B cell (primary cell): Measurements from ENCODE around the gene GALNT11. TPM values are rescaled to one million over a fixed set of nuclear protein-coding genes. Genes with fewer than 3 reads are reported as not detected.
"Not testable (repeated sequence)": the region's sequence is repeated elsewhere in the genome, so short reads cannot be mapped to it uniquely, and the experiment has no call there.

Experiments
- ATAC-seq: fragments of 200-7000 bp; cut with Tn5 transposase; one replicate; pipeline ENCODE4 v1.10.0; 2021; ENCODE audit warnings: low read depth, mild to moderate bottlenecking, moderate number of reproducible peaks, moderate library complexity
- CTCF ChIA-PET: fragments of 350-600 bp; sonication (Branson Sonifier 250); formaldehyde crosslinking; loops from one replicate; lab custom pipeline; 2021; ENCODE audit warnings: antibody characterized with exemption, inconsistent platforms; lab: Charles Lee
- POLR2A ChIA-PET: fragments of 350-600 bp; sonication (Branson Sonifier 250); formaldehyde crosslinking; loops from one replicate; lab custom pipeline; 2021; ENCODE audit warnings: antibody characterized with exemption; lab: Charles Lee
- DNase-seq: peaks from one replicate; pipeline ENCODE4 v3.0.0; 2013
- H2AFZ ChIP-seq: 2 replicates; pipeline ENCODE4 v1.6.1; 2012; ENCODE audit warnings: mild to moderate bottlenecking, low read depth, low read length; ENCODE audit not compliant: insufficient read depth, poor library complexity, severe bottlenecking
- H3K27ac ChIP-seq, 2 donors: 1 replicate in 1 of 2; 2 replicates in 1 of 2; pipeline ENCODE4 v1.5.1; 2012 to 2013; ENCODE audit warnings: low read length in 2 of 2, mild to moderate bottlenecking in 2 of 2, moderate library complexity in 1 of 2
- H3K27me3 ChIP-seq, 4 experiments: fragments of 200-600 bp in 1 of 4; sonication (generic) in 1 of 4; replicated peaks in 1 of 4; 1 replicate in 2 of 4; 2 replicates in 2 of 4; pipeline versions ENCODE4 v1.6.1 to v1.7.0; 2013 to 2016; ENCODE audit warnings: low read length in 3 of 4, mild to moderate bottlenecking in 2 of 4, mixed read lengths in 1 of 4, moderate library complexity in 1 of 4; ENCODE audit not compliant: insufficient read depth in 4 of 4, control insufficient read depth in 3 of 4; ENCODE audit errors: control extremely low read depth in 1 of 4
- H3K36me3 ChIP-seq, 2 experiments: replicated peaks in 1 of 2; 1 replicate in 1 of 2; 2 replicates in 1 of 2; pipeline versions ENCODE4 v1.6.1 to v1.7.1; 2013; ENCODE audit warnings: low read length in 1 of 2; ENCODE audit not compliant: insufficient read depth in 2 of 2, control insufficient read depth in 1 of 2; ENCODE audit errors: control extremely low read depth in 1 of 2, extremely low read depth in 1 of 2
- H3K4me1 ChIP-seq, 2 donors: fragments of 200-600 bp in 1 of 2; sonication (generic) in 1 of 2; 1 replicate in 1 of 2; 2 replicates in 1 of 2; pipeline versions ENCODE4 v1.5.1 to v1.6.1; 2013 to 2017; ENCODE audit warnings: low read length in 2 of 2; ENCODE audit not compliant: control insufficient read depth in 2 of 2, insufficient read depth in 2 of 2
- H3K4me2 ChIP-seq: replicated peaks from 2 replicates; pipeline ENCODE3; 2012; ENCODE audit warnings: mild to moderate bottlenecking, low read depth, low read length; ENCODE audit not compliant: poor library complexity, severe bottlenecking
- H3K4me3 ChIP-seq, 5 experiments: fragments of 200-600 bp in 1 of 5; sonication (generic) in 1 of 5; 1 replicate in 3 of 5; 2 replicates in 2 of 5; pipeline versions ENCODE4 v1.5.1 to v1.7.0; 2011 to 2016; ENCODE audit warnings: low read length in 4 of 5, mild to moderate bottlenecking in 4 of 5, low read depth in 2 of 5, control low read depth in 1 of 5, moderate library complexity in 1 of 5; ENCODE audit not compliant: insufficient read depth in 1 of 5; ENCODE audit errors: control extremely low read depth in 1 of 5, extremely low read depth in 1 of 5
- H3K79me2 ChIP-seq: fragments of 200-600 bp; sonication (generic); one replicate; pipeline ENCODE4 v1.6.0; 2016; ENCODE audit warnings: low read length; ENCODE audit not compliant: control insufficient read depth, insufficient read depth
- H3K9ac ChIP-seq: fragments of 200-600 bp; sonication (generic); 2 replicates; pipeline ENCODE4 v1.6.1; 2017; ENCODE audit warnings: mild to moderate bottlenecking, low read length, moderate library complexity
- H3K9me3 ChIP-seq, 3 donors: one replicate each; pipeline versions ENCODE4 v1.6.1 to v1.7.1; 2013; ENCODE audit warnings: low read length in 2 of 3; ENCODE audit not compliant: control insufficient read depth in 2 of 3, insufficient read depth in 1 of 3; ENCODE audit errors: control extremely low read depth in 1 of 3
- H4K20me1 ChIP-seq: 2 replicates; pipeline ENCODE4 v1.6.0; 2012; ENCODE audit warnings: mild to moderate bottlenecking, low read length; ENCODE audit not compliant: insufficient read depth, control insufficient read depth, poor library complexity, severe bottlenecking
- H3K27ac Mint-ChIP-seq: one replicate; pipeline ENCODE4 v1.8.0; 2021; ENCODE audit warnings: mixed read lengths
- H3K27me3 Mint-ChIP-seq: one replicate; pipeline ENCODE4 v1.8.0; 2021; ENCODE audit warnings: mixed read lengths
- H3K4me1 Mint-ChIP-seq: one replicate; pipeline ENCODE4 v1.8.0; 2021; ENCODE audit warnings: mixed read lengths
- H3K4me3 Mint-ChIP-seq: one replicate; pipeline ENCODE4 v1.8.0; 2021; ENCODE audit warnings: mixed read lengths
- H3K9me3 Mint-ChIP-seq: one replicate; pipeline ENCODE4 v1.8.0; 2022; ENCODE audit warnings: mixed read lengths; ENCODE audit not compliant: insufficient read depth
- EZH2 ChIP-seq: IDR thresholded peaks from 2 replicates; pipeline ENCODE4 v1.6.1; 2012; ENCODE audit warnings: borderline replicate concordance, low read depth, mild to moderate bottlenecking, moderate library complexity, low read length; ENCODE audit not compliant: insufficient read depth, poor library complexity, severe bottlenecking
- WGBS: methylation state at CpG from one replicate; pipeline ENCODE4 v1.1.5; 2013; ENCODE audit warnings: missing lambda C conversion rate; ENCODE audit not compliant: insufficient coverage; 5-methylcytosine and 5-hydroxymethylcytosine counted together
- intact Hi-C: fragments of 100-400 bp; cut with micrococcal nuclease; formaldehyde crosslinking; loops from one replicate; pipeline ENCODE4 v1.10.0; 2022
- polyA plus RNA-seq: library from polyadenylated mRNA; depleted of rRNA; stranded (reverse); fragments of >200 nt; gene quantifications from 2 replicates; pipeline ENCODE4 v1.2.3, GENCODE V29; 2012
- total RNA-seq, 2 donors: library from RNA; stranded (reverse); fragments of 120-200 nt in 1 of 2; gene quantifications; 1 replicate in 1 of 2; 2 replicates in 1 of 2; pipeline versions ENCODE4 v1.2.3 to v1.2.4, GENCODE V29; 2013 to 2022
- TF ChIP-seq, protein P1 (sequence below): fragments of 200-600 bp; IDR thresholded peaks from one replicate; pipeline ENCODE4 v1.8.0; 2022; ENCODE audit warnings: antibody characterized with exemption, mild to moderate bottlenecking

Gene GALNT11
- total and polyA plus RNA-seq, 2 donors (not counting 1 experiment from before 2014, with no cell fraction given), result 13.8 to 14.5 TPM

DNA sequence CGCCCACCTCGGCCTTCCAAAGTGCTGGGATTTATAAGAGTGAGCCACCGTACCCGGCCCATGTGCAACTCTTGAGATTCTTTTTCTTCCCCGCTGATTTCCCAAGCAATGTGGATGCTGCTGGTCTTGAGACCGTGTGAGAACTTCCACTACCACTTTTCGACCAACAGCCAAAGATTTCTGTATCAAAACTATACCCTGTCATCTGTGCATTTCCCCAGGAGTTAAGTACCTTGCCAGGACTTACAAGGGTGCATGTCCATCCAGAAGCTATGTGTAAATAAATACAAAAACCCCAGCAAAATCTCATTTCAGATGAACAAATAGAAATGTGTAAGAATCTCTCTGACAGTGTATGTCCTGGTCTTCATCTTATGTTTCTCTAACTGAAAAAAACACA is 9.9 kb upstream of the GALNT11 start:
- CTCF ChIA-PET, result no interaction called here
- 96% methylated on average over 7 of the region's 7 CpGs for WGBS

DNA sequence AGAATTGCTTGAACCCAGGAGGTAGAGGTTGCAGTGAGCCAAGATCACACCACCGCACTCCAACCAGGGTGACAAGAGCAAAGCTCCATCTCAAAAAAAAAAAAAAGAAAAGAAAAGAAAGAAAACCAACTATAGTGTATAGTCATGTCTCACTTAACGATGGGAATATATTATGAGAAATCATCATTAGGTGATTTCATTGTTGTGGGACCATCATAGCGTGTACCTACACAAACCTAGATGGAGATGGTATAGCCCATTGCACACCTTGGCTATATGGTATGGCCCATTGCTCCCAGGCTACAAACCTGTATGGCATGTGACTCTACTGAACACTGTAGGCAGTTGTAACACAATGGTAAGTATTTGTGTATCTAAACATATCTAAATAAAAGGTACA is 8.5 kb upstream of the GALNT11 start:
- Mint-ChIP-seq H3K4me3 (no peak overlapping the region), H3K27me3 (peaks cover 19% of the 10 kb centered on the region), H3K27ac (no peak overlapping the region), H3K9me3 (peaks cover 2% of the 10 kb centered on the region), H3K4me1 (no peaks in the 10 kb centered on the region)
- WGBS, result no CpG with 5 or more reads among the region's 3 CpGs
- TF ChIP-seq, protein P1, sequence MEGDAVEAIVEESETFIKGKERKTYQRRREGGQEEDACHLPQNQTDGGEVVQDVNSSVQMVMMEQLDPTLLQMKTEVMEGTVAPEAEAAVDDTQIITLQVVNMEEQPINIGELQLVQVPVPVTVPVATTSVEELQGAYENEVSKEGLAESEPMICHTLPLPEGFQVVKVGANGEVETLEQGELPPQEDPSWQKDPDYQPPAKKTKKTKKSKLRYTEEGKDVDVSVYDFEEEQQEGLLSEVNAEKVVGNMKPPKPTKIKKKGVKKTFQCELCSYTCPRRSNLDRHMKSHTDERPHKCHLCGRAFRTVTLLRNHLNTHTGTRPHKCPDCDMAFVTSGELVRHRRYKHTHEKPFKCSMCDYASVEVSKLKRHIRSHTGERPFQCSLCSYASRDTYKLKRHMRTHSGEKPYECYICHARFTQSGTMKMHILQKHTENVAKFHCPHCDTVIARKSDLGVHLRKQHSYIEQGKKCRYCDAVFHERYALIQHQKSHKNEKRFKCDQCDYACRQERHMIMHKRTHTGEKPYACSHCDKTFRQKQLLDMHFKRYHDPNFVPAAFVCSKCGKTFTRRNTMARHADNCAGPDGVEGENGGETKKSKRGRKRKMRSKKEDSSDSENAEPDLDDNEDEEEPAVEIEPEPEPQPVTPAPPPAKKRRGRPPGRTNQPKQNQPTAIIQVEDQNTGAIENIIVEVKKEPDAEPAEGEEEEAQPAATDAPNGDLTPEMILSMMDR, result no peak
- no peak for TF ChIP-seq EZH2
- no peaks in the 10 kb centered on the region for H3K27me3 ChIP-seq
- ChIA-PET CTCF (no interaction called here), POLR2A (no interaction called here)
- H4K20me1 ChIP-seq, result no peaks in the 10 kb centered on the region
- H3K9ac ChIP-seq, result no peak overlapping the region
- ATAC-seq (no peak), DNase-seq (no peak)
- H3K27ac ChIP-seq, result no peak overlapping the region
- no peak overlapping the region for H3K4me3 ChIP-seq
- H3K4me1 ChIP-seq, result no peaks in the 10 kb centered on the region
- no peaks in the 10 kb centered on the region for H3K9me3 ChIP-seq
- no peak overlapping the region for H3K4me2 ChIP-seq
- H3K36me3 ChIP-seq, result no peaks in the 10 kb centered on the region
- no peak overlapping the region for H2AFZ ChIP-seq
- intact Hi-C loops, result no loop called here
- no peaks in the 10 kb centered on the region for H3K79me2 ChIP-seq

More for the DNA sequence above, 9.9 kb upstream of the GALNT11 start:
- Histone ChIP-seq H3K36me3 (no peaks in the 10 kb centered on the region), H3K27ac (no peak overlapping the region), H3K27me3 (peaks cover 0 to 2% (median 0%) of the 10 kb centered on the region in 4 experiments), H3K9me3 (no peaks in the 10 kb centered on the region), H3K4me2 (no peak overlapping the region), H2AFZ (no peak overlapping the region), H3K4me3 (no peak overlapping the region), H3K4me1 (no peaks in the 10 kb centered on the region), H3K9ac (no peak overlapping the region), H4K20me1 (no peaks in the 10 kb centered on the region), H3K79me2 (no peaks in the 10 kb centered on the region)
- Mint-ChIP-seq H3K27ac (no peak overlapping the region), H3K4me1 (no peaks in the 10 kb centered on the region), H3K4me3 (no peak overlapping the region), H3K9me3 (peaks cover 2% of the 10 kb centered on the region), H3K27me3 (peaks cover 22% of the 10 kb centered on the region)
- POLR2A ChIA-PET, result no interaction called here
- intact Hi-C loops, result no loop called here
- no peak for DNase-seq
- ATAC-seq, result no peak
- TF ChIP-seq EZH2, result no peak
- TF ChIP-seq, protein P1, result no peak

DNA sequence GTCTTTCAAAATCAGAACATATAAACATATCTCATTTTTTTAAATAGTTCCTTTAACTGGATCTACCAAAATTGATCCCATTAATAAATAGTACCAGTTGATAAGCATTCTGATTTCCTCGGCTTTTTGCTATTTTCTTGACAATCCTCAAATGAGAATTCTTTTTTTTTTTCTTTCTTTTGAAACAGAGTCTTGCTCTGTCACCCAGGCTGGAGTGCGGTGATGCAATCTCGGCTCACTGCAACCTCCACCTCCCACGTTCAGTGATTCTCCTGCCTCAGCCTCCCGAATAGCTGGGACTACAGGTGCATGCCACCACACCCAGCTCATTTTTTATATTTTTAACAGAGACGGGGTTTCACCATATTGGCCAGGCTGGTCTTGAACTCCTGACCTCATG is 7.8 kb upstream of the GALNT11 start:
- H3K36me3 ChIP-seq, H3K9me3 Mint-ChIP-seq, H3K4me1 Mint-ChIP-seq, POLR2A ChIA-PET, H3K27me3 ChIP-seq, ATAC-seq, H3K9me3 ChIP-seq, H2AFZ ChIP-seq, H3K4me2 ChIP-seq, H3K4me1 ChIP-seq, H3K4me3 ChIP-seq, H3K27ac Mint-ChIP-seq, H3K79me2 ChIP-seq, intact Hi-C loops, DNase-seq, H3K9ac ChIP-seq, H3K4me3 Mint-ChIP-seq, H4K20me1 ChIP-seq, H3K27ac ChIP-seq: not testable (repeated sequence)
- 100% methylated on average over 5 of the region's 6 CpGs for WGBS
- CTCF ChIA-PET, result interaction anchor here (0.9 kb wide), 1 partner anchor 22 kb away, joined by 4 read pairs; no protein-coding TSS in a partner anchor
- peaks cover 15% of the 10 kb centered on the region for H3K27me3 Mint-ChIP-seq
